GM12878 (cell line): ENCODE measurements around the gene TRAPPC12. TPM values are rescaled to one million over a fixed set of nuclear protein-coding genes. Genes with fewer than 3 reads are reported as not detected.
A peak's percentile ranks its signal among the peaks of the same experiment; 100 is the strongest.

Experiments
- ESRRA ChIP-seq: IDR thresholded peaks from 2 replicates; pipeline ENCODE4 v1.6.1; 2012; ENCODE audit warnings: mild to moderate bottlenecking, low read length, improper control_type of control experiment
- FOS ChIP-seq: IDR thresholded peaks from 3 replicates; pipeline ENCODE4 v1.6.1; 2011; ENCODE audit warnings: borderline replicate concordance; ENCODE audit not compliant: insufficient read length; ENCODE audit errors: extremely low read depth
- GATAD2B ChIP-seq: fragments of 450-650 bp; conservative IDR thresholded peaks from 2 replicates; pipeline ENCODE4 v1.6.1; 2017; ENCODE audit warnings: low read depth, mild to moderate bottlenecking, moderate library complexity
- HDGF ChIP-seq: fragments of 450-650 bp; IDR thresholded peaks from 2 replicates; pipeline ENCODE4 v1.6.1; 2016; ENCODE audit warnings: antibody characterized with exemption
- KDM1A ChIP-seq: fragments of 200-600 bp; sonication (generic); IDR thresholded peaks from 2 replicates; pipeline ENCODE4 v1.6.1; 2016; ENCODE audit warnings: borderline replicate concordance
- KLF5 ChIP-seq: fragments of 450-650 bp; IDR thresholded peaks from 2 replicates; pipeline ENCODE4 v1.6.1; 2014; ENCODE audit warnings: mild to moderate bottlenecking; ENCODE audit not compliant: partially characterized antibody
- LARP7 ChIP-seq: fragments of 450-650 bp; IDR thresholded peaks from 2 replicates; pipeline ENCODE4 v1.6.1; 2017; ENCODE audit warnings: mild to moderate bottlenecking
- NR2C2 ChIP-seq: IDR thresholded peaks from 2 replicates; pipeline ENCODE4 v1.6.1; 2011; ENCODE audit warnings: borderline replicate concordance, low read depth; ENCODE audit not compliant: control insufficient read depth, insufficient read length
- PML ChIP-seq: IDR thresholded peaks from 2 replicates; pipeline ENCODE4 v1.6.1; 2012; ENCODE audit warnings: low read length, inconsistent platforms
- RUNX3 ChIP-seq: IDR thresholded peaks from 2 replicates; pipeline ENCODE4 v1.6.1; 2012; ENCODE audit warnings: low read length, inconsistent platforms
- SIN3A ChIP-seq: IDR thresholded peaks from 2 replicates; pipeline ENCODE4 v1.6.1; 2012; ENCODE audit warnings: low read depth, low read length, improper control_type of control experiment
- SIX5 ChIP-seq: IDR thresholded peaks from 2 replicates; pipeline ENCODE4 v1.6.1; 2011; ENCODE audit warnings: mild to moderate bottlenecking, low read depth, low read length, moderate library complexity; ENCODE audit not compliant: severe bottlenecking
- STAT3 ChIP-seq: IDR thresholded peaks from 2 replicates; pipeline ENCODE4 v1.6.1; 2011; ENCODE audit warnings: low read depth, low read length, improper control_type of control experiment
- ZNF207 ChIP-seq: fragments of 450-650 bp; IDR thresholded peaks from 2 replicates; pipeline ENCODE4 v1.6.1; 2014; ENCODE audit warnings: antibody characterized with exemption, mild to moderate bottlenecking, borderline replicate concordance
- ZNF622 ChIP-seq: fragments of 450-650 bp; IDR thresholded peaks from 2 replicates; pipeline ENCODE4 v1.6.1; 2017; ENCODE audit warnings: mild to moderate bottlenecking, inconsistent platforms
- polyA plus RNA-seq, 11 experiments: library from polyadenylated mRNA; depleted of rRNA in 4 of 11; unstranded in 6 of 11; stranded (reverse) in 5 of 11; fragments of >200 nt; fragmentation: Nextera tagmentation in 4 of 11; fragmentation: Illumina TruSeq in 1 of 11; extraction: Ambion mirVana in 4 of 11; extraction: Trizol in 1 of 11; gene quantifications; 1 replicate in 1 of 11; 2 replicates in 10 of 11; pipeline versions ENCODE4 v1.2.1 to v1.2.3, GENCODE V29; 2011 to 2016; ENCODE audit warnings: inconsistent platforms in 2 of 11, missing spikeins in 2 of 11, low read depth in 1 of 11
- total RNA-seq, 4 experiments: library from RNA; depleted of rRNA in 3 of 4; stranded (reverse); fragments of >200 nt in 3 of 4; fragmentation: Illumina TruSeq in 1 of 4; extraction: Trizol in 1 of 4; gene quantifications; 2 replicates each; pipeline versions ENCODE4 v1.2.1 to v1.2.3, GENCODE V29; 2013 to 2021
- TF ChIP-seq, protein P1 (sequence below): IDR thresholded peaks from 2 replicates; pipeline ENCODE4 v1.6.1; 2011; ENCODE audit warnings: borderline replicate concordance, low read depth, mild to moderate bottlenecking, moderate library complexity, low read length; ENCODE audit not compliant: insufficient read depth, poor library complexity, severe bottlenecking
- TF ChIP-seq, protein P2 (sequence below): fragments of 450-650 bp; IDR thresholded peaks from 2 replicates; pipeline ENCODE4 v1.6.1; 2017; ENCODE audit warnings: antibody characterized with exemption, mild to moderate bottlenecking, moderate library complexity
- TF ChIP-seq, protein P3 (sequence below): fragments of 450-650 bp; IDR thresholded peaks from 2 replicates; pipeline ENCODE4 v1.6.1; 2016; ENCODE audit warnings: mild to moderate bottlenecking, moderate library complexity, borderline replicate concordance
- TF ChIP-seq, protein P4 (sequence below): fragments of 450-650 bp; conservative IDR thresholded peaks from 2 replicates; pipeline ENCODE4 v1.6.1; 2017; ENCODE audit warnings: mild to moderate bottlenecking, moderate library complexity

TRAPPC12 gene
- total and polyA plus RNA-seq, 10 of the 15 experiments (the other 5 are each of a cell fraction or from before 2014, with no cell fraction given): 8.6 to 77.1 (median 37.4) TPM

DNA sequence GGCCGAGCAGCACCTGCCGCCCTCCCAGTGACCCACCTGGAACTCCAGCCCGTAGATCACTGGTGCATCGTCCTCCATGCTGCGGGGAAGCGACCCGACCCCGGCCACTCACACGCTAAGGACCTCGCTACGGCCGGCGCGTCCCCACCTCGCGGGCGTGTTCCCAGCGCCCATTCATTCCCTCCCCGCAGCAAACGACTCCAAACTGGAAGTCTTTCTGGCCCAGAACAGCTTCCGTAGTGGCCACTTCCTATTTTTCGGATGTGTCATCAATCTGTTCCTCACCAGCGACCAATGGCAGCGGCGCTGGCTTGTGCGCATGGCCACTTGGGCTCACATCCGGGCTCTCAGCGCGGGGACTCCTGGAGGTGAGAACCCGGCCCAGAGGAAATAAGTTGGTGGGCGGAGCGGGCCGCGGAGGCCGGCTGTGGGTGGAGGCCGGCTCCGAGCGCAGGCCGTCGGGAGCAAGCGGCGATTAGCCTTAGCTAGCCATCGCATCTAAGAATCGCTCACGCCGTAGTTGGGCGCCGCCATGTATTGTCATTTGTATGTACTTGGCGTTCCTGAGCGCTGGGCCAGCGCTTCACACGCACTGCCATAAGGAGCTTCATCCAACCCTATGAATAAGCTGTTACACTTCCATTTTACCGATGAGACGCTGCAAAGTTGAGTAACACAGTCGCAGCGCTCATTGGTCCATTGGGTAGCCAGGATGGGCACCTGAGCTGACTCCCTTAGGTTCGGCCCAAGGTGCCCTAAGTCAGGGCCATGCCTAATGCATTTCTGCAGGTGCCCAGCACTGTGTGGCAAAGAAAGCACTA is 1.7 kb upstream of the TRAPPC12 start, which contains the start of gene EIPR1 (continued):
- TF ChIP-seq, protein P1, sequence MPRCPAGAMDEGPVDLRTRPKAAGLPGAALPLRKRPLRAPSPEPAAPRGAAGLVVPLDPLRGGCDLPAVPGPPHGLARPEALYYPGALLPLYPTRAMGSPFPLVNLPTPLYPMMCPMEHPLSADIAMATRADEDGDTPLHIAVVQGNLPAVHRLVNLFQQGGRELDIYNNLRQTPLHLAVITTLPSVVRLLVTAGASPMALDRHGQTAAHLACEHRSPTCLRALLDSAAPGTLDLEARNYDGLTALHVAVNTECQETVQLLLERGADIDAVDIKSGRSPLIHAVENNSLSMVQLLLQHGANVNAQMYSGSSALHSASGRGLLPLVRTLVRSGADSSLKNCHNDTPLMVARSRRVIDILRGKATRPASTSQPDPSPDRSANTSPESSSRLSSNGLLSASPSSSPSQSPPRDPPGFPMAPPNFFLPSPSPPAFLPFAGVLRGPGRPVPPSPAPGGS: peak; percentile 37
- TF ChIP-seq, protein P2, sequence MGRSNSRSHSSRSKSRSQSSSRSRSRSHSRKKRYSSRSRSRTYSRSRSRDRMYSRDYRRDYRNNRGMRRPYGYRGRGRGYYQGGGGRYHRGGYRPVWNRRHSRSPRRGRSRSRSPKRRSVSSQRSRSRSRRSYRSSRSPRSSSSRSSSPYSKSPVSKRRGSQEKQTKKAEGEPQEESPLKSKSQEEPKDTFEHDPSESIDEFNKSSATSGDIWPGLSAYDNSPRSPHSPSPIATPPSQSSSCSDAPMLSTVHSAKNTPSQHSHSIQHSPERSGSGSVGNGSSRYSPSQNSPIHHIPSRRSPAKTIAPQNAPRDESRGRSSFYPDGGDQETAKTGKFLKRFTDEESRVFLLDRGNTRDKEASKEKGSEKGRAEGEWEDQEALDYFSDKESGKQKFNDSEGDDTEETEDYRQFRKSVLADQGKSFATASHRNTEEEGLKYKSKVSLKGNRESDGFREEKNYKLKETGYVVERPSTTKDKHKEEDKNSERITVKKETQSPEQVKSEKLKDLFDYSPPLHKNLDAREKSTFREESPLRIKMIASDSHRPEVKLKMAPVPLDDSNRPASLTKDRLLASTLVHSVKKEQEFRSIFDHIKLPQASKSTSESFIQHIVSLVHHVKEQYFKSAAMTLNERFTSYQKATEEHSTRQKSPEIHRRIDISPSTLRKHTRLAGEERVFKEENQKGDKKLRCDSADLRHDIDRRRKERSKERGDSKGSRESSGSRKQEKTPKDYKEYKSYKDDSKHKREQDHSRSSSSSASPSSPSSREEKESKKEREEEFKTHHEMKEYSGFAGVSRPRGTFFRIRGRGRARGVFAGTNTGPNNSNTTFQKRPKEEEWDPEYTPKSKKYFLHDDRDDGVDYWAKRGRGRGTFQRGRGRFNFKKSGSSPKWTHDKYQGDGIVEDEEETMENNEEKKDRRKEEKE: no peak
- peak; percentile 24; the same call in 1 of the 2 replicates for TF ChIP-seq ZNF207
- peak; percentile 93 for TF ChIP-seq SIN3A
- TF ChIP-seq PML: peak; percentile 78; the same call in 1 of the 2 replicates
- TF ChIP-seq KDM1A: no peak
- TF ChIP-seq GATAD2B: peak; percentile 49; the same call in 1 of the 2 replicates
- TF ChIP-seq HDGF: 0 out of 2 replicates have a peak, but pooled peaks have one; percentile 28
- TF ChIP-seq ESRRA: no peak
- TF ChIP-seq RUNX3: peak; percentile 51
- 0 out of 2 replicates have a peak, but pooled peaks have one; percentile 37 for TF ChIP-seq STAT3
- peak; percentile 75 for TF ChIP-seq KLF5
- TF ChIP-seq, protein P3, sequence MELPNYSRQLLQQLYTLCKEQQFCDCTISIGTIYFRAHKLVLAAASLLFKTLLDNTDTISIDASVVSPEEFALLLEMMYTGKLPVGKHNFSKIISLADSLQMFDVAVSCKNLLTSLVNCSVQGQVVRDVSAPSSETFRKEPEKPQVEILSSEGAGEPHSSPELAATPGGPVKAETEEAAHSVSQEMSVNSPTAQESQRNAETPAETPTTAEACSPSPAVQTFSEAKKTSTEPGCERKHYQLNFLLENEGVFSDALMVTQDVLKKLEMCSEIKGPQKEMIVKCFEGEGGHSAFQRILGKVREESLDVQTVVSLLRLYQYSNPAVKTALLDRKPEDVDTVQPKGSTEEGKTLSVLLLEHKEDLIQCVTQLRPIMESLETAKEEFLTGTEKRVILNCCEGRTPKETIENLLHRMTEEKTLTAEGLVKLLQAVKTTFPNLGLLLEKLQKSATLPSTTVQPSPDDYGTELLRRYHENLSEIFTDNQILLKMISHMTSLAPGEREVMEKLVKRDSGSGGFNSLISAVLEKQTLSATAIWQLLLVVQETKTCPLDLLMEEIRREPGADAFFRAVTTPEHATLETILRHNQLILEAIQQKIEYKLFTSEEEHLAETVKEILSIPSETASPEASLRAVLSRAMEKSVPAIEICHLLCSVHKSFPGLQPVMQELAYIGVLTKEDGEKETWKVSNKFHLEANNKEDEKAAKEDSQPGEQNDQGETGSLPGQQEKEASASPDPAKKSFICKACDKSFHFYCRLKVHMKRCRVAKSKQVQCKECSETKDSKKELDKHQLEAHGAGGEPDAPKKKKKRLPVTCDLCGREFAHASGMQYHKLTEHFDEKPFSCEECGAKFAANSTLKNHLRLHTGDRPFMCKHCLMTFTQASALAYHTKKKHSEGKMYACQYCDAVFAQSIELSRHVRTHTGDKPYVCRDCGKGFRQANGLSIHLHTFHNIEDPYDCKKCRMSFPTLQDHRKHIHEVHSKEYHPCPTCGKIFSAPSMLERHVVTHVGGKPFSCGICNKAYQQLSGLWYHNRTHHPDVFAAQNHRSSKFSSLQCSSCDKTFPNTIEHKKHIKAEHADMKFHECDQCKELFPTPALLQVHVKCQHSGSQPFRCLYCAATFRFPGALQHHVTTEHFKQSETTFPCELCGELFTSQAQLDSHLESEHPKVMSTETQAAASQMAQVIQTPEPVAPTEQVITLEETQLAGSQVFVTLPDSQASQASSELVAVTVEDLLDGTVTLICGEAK: peak; percentile 71; the same call in 1 of the 2 replicates
- no peak for TF ChIP-seq NR2C2
- TF ChIP-seq ZNF622: no peak
- TF ChIP-seq SIX5: peak; percentile 41
- TF ChIP-seq FOS: no peak
- 0 out of 2 replicates have a peak, but pooled peaks have one; percentile 3 for TF ChIP-seq LARP7
- TF ChIP-seq, protein P4, sequence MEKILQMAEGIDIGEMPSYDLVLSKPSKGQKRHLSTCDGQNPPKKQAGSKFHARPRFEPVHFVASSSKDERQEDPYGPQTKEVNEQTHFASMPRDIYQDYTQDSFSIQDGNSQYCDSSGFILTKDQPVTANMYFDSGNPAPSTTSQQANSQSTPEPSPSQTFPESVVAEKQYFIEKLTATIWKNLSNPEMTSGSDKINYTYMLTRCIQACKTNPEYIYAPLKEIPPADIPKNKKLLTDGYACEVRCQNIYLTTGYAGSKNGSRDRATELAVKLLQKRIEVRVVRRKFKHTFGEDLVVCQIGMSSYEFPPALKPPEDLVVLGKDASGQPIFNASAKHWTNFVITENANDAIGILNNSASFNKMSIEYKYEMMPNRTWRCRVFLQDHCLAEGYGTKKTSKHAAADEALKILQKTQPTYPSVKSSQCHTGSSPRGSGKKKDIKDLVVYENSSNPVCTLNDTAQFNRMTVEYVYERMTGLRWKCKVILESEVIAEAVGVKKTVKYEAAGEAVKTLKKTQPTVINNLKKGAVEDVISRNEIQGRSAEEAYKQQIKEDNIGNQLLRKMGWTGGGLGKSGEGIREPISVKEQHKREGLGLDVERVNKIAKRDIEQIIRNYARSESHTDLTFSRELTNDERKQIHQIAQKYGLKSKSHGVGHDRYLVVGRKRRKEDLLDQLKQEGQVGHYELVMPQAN: peak; percentile 95
